K562 (cell line): ENCODE measurements around the gene KHDRBS2.

Experiments used
- HNRNPUL1 ChIP-seq: fragments of 200-400 bp; formaldehyde crosslinking; IDR thresholded peaks from 2 replicates; pipeline ENCODE4 v1.6.1; 2017; ENCODE audit warnings: low read length
- TF ChIP-seq, protein P1 (sequence below): conservative IDR thresholded peaks from 2 replicates; pipeline ENCODE4 v1.6.1; 2011; ENCODE audit warnings: low read depth, mild to moderate bottlenecking, low read length; ENCODE audit not compliant: control insufficient read depth

DNA sequence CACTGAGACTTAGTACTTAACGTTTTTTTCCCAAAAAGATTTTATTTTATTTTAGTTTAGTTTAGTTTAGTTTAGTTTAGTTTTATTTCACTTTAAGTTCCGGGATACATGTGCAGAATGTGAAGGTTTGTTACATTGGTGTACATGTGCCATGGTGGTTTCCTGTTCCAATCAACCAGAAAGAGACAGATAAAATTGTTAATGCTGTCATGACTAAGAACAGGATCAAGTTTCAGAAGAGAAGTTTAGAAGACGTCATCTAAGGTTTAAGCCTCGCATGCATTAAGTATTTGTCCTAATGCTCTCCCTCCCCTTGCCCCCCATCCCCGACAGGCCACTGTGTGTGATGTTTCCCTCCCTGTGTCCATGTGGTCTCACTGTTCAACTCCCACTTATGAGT is 540.0 kb downstream of the KHDRBS2 start:
- TF ChIP-seq HNRNPUL1: no peak
- TF ChIP-seq, protein P1, sequence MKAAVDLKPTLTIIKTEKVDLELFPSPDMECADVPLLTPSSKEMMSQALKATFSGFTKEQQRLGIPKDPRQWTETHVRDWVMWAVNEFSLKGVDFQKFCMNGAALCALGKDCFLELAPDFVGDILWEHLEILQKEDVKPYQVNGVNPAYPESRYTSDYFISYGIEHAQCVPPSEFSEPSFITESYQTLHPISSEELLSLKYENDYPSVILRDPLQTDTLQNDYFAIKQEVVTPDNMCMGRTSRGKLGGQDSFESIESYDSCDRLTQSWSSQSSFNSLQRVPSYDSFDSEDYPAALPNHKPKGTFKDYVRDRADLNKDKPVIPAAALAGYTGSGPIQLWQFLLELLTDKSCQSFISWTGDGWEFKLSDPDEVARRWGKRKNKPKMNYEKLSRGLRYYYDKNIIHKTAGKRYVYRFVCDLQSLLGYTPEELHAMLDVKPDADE: no peak
